Vagina (tissue), 2 donors: ENCODE results near the gene CEP97. TPM values are rescaled to one million over a fixed set of nuclear protein-coding genes. Genes with fewer than 3 reads are reported as not detected.

ENCODE experiments used
- DNase-seq, 2 donors: peaks; one replicate each; pipeline ENCODE4 v3.0.0-alpha.2; 2017; ENCODE audit errors: extremely low spot score in 2 of 2
- H3K27ac ChIP-seq: fragments of 200-600 bp; sonication (generic); one replicate; pipeline ENCODE4 v1.5.1; 2019
- H3K27me3 ChIP-seq: fragments of 200-600 bp; sonication (generic); one replicate; pipeline ENCODE4 v1.5.1; 2019
- H3K36me3 ChIP-seq, 2 donors: fragments of 200-600 bp; sonication (generic); one replicate each; pipeline ENCODE4 v1.5.1; 2017 to 2019
- H3K4me1 ChIP-seq: fragments of 200-600 bp; sonication (generic); one replicate; pipeline ENCODE4 v1.5.1; 2019
- H3K4me3 ChIP-seq, 2 donors: fragments of 200-600 bp; sonication (generic); 1 replicate in 1 of 2; 2 replicates in 1 of 2; pipeline ENCODE4 v1.5.1; 2016 to 2019
- H3K9me3 ChIP-seq: fragments of 200-600 bp; sonication (generic); one replicate; pipeline ENCODE4 v1.5.1; 2019
- POLR2A ChIP-seq, 2 donors: fragments of 450-650 bp; IDR thresholded peaks; one replicate each; pipeline ENCODE4 v1.6.1; 2017; ENCODE audit warnings: antibody characterized with exemption in 2 of 2, mild to moderate bottlenecking in 2 of 2, moderate library complexity in 2 of 2
- POLR2AphosphoS5 ChIP-seq, 2 donors: sonication (generic); formaldehyde crosslinking; IDR thresholded peaks; one replicate each; pipeline ENCODE4 v1.9.0; 2017; ENCODE audit warnings: antibody characterized with exemption in 2 of 2, mild to moderate bottlenecking in 2 of 2, low read depth in 1 of 2; ENCODE audit not compliant: insufficient read depth in 1 of 2
- intact Hi-C: fragments of 100-400 bp; cut with DNase I; formaldehyde crosslinking; loops from one replicate; pipeline ENCODE4 v1.15.1; 2023
- total RNA-seq: library from RNA; depleted of rRNA; stranded (reverse); fragments of >200 nt; gene quantifications from one replicate; pipeline ENCODE4 v1.2.3, GENCODE V29; 2016
- TF ChIP-seq, protein P1 (sequence below), 3 experiments: fragments of 450-650 bp in 2 of 3; fragments of 200-600 bp in 1 of 3; sonication (generic) in 1 of 3; IDR thresholded peaks; one replicate each; pipeline ENCODE4 v1.5.1; 2017 to 2019; ENCODE audit warnings: antibody characterized with exemption in 3 of 3, mild to moderate bottlenecking in 2 of 3, moderate library complexity in 2 of 3

CEP97 gene
- total RNA-seq, 1 donor from 2014 or later: 11.0 TPM

DNA sequence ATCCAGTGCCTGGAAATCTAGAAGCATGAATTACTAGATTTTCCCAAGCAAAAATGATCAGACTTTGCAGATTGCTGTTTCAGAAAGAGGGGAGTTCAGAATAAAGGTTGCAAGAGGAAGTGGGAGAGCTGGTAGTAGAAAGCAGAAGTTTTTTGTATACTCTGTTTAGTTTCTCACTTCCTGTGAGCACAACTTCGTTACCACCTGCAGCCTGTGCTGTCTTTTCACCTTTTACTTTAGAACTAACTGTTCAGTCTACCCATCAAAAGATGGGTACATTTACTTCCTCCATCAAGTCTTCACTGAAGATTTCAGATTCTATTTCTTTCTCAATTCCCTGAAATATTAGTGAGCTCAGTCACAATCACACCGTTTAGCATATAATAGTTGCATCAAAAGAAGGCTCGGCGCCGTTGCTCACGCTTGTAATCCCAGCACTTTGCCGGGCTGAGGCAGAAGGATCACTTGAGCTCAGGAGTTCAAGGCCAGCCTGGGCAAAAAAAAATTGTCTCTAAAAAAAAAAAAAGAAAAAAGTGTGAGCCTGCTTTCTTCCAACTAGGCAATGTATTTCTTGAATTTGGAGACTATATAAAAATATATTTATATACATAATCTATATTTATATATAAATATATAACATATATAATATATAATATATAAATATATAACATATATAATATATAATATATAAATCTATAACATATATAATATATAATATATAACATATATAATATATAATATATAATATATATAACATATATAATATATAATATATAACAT lies 1.8 kb upstream of the CEP97 start:
- H3K4me1 ChIP-seq: peaks cover 4% of the 10 kb centered on the region
- TF ChIP-seq, protein P1, sequence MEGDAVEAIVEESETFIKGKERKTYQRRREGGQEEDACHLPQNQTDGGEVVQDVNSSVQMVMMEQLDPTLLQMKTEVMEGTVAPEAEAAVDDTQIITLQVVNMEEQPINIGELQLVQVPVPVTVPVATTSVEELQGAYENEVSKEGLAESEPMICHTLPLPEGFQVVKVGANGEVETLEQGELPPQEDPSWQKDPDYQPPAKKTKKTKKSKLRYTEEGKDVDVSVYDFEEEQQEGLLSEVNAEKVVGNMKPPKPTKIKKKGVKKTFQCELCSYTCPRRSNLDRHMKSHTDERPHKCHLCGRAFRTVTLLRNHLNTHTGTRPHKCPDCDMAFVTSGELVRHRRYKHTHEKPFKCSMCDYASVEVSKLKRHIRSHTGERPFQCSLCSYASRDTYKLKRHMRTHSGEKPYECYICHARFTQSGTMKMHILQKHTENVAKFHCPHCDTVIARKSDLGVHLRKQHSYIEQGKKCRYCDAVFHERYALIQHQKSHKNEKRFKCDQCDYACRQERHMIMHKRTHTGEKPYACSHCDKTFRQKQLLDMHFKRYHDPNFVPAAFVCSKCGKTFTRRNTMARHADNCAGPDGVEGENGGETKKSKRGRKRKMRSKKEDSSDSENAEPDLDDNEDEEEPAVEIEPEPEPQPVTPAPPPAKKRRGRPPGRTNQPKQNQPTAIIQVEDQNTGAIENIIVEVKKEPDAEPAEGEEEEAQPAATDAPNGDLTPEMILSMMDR (IDR thresholded peaks at IDR 0.05): no peak
- TF ChIP-seq POLR2A (IDR thresholded peaks at IDR 0.05) (no peak), POLR2AphosphoS5 (IDR thresholded peaks at IDR 0.05; ENCODE audit: insufficient read depth in 1 of 2, low read depth in 1 of 2) (no peak)
- H3K36me3 ChIP-seq: peaks cover 0 to 8% of the 10 kb centered on the region in 2 donors

GRCh38 chr3:101725194-101725889 lies 928 bp downstream of the CEP97 start:
- no peak for DNase-seq
- H3K4me3 ChIP-seq: peak overlapping the region; percentile 67 to 79
- no peaks in the 10 kb centered on the region for H3K27me3 ChIP-seq
- H3K4me1 ChIP-seq: peaks cover 4% of the 10 kb centered on the region
- H3K9me3 ChIP-seq: no peaks in the 10 kb centered on the region
- H3K27ac ChIP-seq: peak overlapping the region; percentile 81
- peaks cover 0 to 35% of the 10 kb centered on the region in 2 donors for H3K36me3 ChIP-seq
- TF ChIP-seq POLR2A (IDR thresholded peaks at IDR 0.05) (no peak), POLR2AphosphoS5 (IDR thresholded peaks at IDR 0.05; ENCODE audit: insufficient read depth in 1 of 2, low read depth in 1 of 2) (no peak)
- TF ChIP-seq, protein P1 (IDR thresholded peaks at IDR 0.05): no peak
- intact Hi-C loops: no loop called here

More for the DNA sequence above, 1.8 kb upstream of the CEP97 start:
- H3K9me3 ChIP-seq: no peaks in the 10 kb centered on the region
- H3K4me3 ChIP-seq: no peak overlapping the region
- intact Hi-C loops: no loop called here
- H3K27me3 ChIP-seq: no peaks in the 10 kb centered on the region
- no peak overlapping the region for H3K27ac ChIP-seq
- DNase-seq: no peak

DNA sequence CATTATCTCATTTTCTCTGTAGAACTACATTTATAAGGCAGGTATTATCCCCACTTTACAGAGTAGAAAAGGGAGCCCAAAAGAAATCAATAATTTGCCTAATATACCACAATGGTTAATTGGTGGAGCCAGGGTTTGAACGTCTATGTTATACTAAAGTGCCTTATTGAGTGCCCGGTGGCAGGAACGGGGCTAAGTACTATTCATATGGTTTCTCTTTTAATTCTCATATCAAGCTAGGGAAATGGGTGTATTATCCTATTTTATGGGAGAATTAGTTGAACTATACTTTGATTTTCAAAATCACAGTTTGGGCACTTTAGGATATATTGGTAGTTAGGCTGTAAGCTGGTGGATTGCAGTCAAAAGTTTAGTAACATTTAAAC lies 1.5 kb downstream of the CEP97 start:
- H3K4me3 ChIP-seq: peak overlapping the region; percentile 67 to 79
- peaks cover 0 to 40% of the 10 kb centered on the region in 2 donors for H3K36me3 ChIP-seq
- DNase-seq: no peak
- TF ChIP-seq, protein P1 (IDR thresholded peaks at IDR 0.05): no peak
- no peak for TF ChIP-seq POLR2A (IDR thresholded peaks at IDR 0.05)
- TF ChIP-seq POLR2AphosphoS5 (IDR thresholded peaks at IDR 0.05; ENCODE audit: insufficient read depth in 1 of 2, low read depth in 1 of 2): no peak
- peaks cover 4% of the 10 kb centered on the region for H3K4me1 ChIP-seq
- no peaks in the 10 kb centered on the region for H3K9me3 ChIP-seq
- H3K27ac ChIP-seq: no peak overlapping the region
- no peaks in the 10 kb centered on the region for H3K27me3 ChIP-seq
- intact Hi-C loops: no loop called here

GRCh38 chr3:101729586-101729985 lies 5.2 kb downstream of the CEP97 start:
- no peaks in the 10 kb centered on the region for H3K9me3 ChIP-seq
- intact Hi-C loops: no loop called here
- no peaks in the 10 kb centered on the region for H3K27me3 ChIP-seq
- H3K4me3 ChIP-seq: no peak overlapping the region
- no peaks in the 10 kb centered on the region for H3K4me1 ChIP-seq
- DNase-seq: no peak
- TF ChIP-seq POLR2AphosphoS5 (IDR thresholded peaks at IDR 0.05; ENCODE audit: insufficient read depth in 1 of 2, low read depth in 1 of 2) (no peak), POLR2A (IDR thresholded peaks at IDR 0.05) (no peak)
- TF ChIP-seq, protein P1 (IDR thresholded peaks at IDR 0.05): no peak
- H3K27ac ChIP-seq: no peak overlapping the region
- peaks cover 0 to 67% of the 10 kb centered on the region in 2 donors for H3K36me3 ChIP-seq

- peaks cover 0 to 77% of the 10 kb centered on the region in 2 donors for H3K36me3 ChIP-seq
- intact Hi-C loops: no loop called here
Measured at GRCh38 chr3:101730839-101731238, 6.4 kb downstream of the CEP97 start.

More at GRCh38 chr3:101730839-101731238, 6.4 kb downstream of the CEP97 start:
- Histone ChIP-seq H3K9me3 (no peaks in the 10 kb centered on the region), H3K27me3 (no peaks in the 10 kb centered on the region), H3K4me3 (no peak overlapping the region), H3K27ac (no peak overlapping the region), H3K4me1 (no peaks in the 10 kb centered on the region)
- TF ChIP-seq, protein P1 (IDR thresholded peaks at IDR 0.05): no peak
- TF ChIP-seq POLR2AphosphoS5 (IDR thresholded peaks at IDR 0.05; ENCODE audit: insufficient read depth in 1 of 2, low read depth in 1 of 2): no peak
- TF ChIP-seq POLR2A (IDR thresholded peaks at IDR 0.05): no peak
- DNase-seq: no peak
